GM19395 (cell line): Measurements from ENCODE around the gene SGTB.
"Not testable (repeated sequence)": the region's sequence is repeated elsewhere in the genome, so short reads cannot be mapped to it uniquely, and the experiment has no call there.

ENCODE experiments used
- ATAC-seq: cut with Tn5 transposase; IDR thresholded peaks from one replicate; pipeline ENCODE4 v1.9.1; 2021; ENCODE audit warnings: mild to moderate bottlenecking, moderate library complexity; ENCODE audit not compliant: unreplicated experiment

Gene SGTB

DNA sequence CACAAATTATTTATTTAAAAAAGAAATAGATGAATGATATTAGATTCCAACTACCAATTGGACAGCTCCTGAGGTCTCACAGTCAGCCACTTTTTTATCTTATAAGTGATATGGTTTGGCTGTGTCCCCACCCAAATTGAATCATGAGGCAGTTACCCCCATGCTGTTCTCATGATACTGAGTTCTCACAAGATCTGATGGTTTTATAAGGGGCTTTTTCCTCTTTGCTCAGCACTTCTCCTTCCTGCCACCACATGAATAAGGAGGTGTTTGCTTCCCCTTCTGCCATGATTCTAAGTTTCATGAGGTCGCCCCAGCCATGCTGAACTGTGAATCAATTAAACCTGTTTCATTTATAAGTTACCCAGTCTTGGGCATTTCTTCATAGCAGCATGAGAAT lies 13.0 kb upstream of the SGTB start:
- no peak for ATAC-seq

- not testable (repeated sequence) for ATAC-seq
Measured at GRCh38 chr5:65734196-65734775, 12.4 kb upstream of the SGTB start.

GRCh38 chr5:65732046-65732445 lies 10.1 kb upstream of the SGTB start:
- ATAC-seq: not testable (repeated sequence)

GRCh38 chr5:65730910-65731309 lies 9.0 kb upstream of the SGTB start:
- no peak for ATAC-seq

DNA sequence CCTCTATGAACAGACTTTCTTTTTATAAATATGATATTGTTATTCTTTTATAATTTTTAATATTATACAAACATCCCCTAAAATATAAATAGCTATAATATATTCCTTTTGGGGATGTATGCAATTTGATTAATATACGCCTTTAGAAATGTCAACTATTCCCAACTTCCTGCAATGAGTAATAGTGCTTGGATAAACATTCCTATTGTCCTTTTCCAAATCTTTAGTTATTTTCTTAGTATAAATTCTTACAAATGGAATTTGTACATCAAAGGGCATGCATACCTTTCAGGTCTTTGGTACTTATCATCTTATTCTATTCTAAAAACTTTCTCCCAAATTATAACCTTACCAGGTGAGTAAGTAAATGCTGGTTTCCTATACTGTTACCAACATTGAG lies 6.3 kb upstream of the SGTB start:
- ATAC-seq: no peak

GRCh38 chr5:65727491-65728156 lies 5.7 kb upstream of the SGTB start:
- no peak for ATAC-seq

GRCh38 chr5:65722575-65723403 lies 880 bp upstream of the SGTB start:
- peak; percentile 15 for ATAC-seq

DNA sequence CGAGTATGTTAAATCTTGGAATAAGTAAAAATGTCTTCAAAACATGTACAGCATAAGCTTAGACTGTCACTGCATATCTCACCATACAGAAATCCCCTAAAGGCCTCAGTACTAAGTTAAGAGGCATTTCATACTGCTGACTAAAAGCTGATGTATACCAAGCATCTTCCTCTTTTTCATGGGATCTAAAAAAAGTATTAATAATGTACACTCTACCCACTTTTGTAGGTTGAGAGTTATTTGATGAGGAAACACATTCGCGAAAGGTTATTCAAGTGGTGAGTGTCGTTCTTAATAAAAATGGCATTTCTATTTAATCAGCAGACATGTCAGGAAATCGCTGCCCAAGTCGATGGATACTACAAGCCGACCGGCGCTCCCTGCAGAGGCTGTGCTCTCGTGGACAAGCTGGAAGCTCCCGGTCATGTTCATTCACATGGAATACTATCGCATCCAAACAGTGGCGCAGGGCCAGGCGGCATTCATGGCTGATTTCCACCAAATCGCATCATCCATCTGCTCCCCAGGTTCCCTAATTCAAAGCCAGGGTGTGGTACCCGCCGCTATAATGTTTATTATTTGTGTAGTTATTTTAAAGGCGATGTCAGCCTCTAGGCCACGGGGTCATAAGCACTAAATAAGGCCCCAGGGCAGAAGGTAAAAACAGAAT lies 724 bp downstream of the SGTB start:
- peak; percentile 21 for ATAC-seq

DNA sequence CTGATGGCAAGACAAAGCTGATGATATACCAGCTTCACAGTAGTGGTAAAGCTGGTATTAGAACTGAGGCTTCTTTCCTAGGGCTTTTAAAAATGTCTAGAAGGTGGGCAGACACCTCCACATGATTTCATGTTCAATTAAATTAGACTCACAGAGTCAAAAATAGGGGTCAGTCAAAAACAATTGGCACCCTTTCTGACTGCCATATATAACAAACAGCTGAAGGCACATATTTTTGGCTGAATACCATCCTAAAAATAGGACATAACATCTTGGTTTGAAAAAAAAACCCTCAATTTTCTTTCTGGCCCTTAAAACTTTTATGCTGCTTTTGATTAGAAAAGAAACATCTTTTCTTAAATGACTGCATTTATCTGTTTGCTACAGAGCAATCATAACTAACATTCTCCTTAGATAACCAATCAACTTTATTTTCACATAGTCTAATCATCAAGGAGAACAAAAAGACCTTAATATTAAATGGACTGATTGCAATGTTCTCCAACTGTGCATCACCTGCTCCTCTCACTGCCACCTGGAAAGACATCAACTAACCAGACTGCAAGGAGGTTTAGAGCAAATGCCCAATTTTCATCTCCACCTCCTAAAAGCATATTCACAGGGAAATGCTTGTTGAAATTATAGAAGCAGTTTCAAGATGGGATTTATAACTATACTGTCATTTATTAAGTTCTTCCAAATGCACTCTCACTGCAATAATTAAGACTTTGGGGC lies 3.2 kb downstream of the SGTB start:
- no peak for ATAC-seq

- ATAC-seq: no peak
Measured at GRCh38 chr5:65708145-65708544, 13.8 kb downstream of the SGTB start.

DNA sequence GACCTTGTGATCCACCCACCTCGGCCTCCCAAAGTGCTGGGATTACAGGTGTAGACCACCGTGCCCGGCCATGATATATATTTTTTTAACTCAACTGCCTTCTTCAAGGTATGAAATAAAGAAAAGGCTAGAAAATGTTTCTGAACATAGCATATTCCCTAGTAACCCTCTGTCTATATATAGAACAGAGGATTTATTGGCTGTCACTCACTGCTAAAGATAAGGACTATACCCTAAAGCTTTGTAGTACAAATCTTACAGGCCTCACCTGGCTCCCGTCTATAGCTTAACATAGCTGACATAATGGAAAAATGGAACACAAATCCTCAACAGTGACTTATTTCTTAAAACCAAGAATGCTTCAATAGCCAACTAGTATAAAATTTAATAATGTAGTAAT lies 14.2 kb downstream of the SGTB start:
- no peak for ATAC-seq

- ATAC-seq: no peak
Measured at GRCh38 chr5:65704621-65705239, 17.2 kb downstream of the SGTB start.

GRCh38 chr5:65702036-65702435 lies 19.9 kb downstream of the SGTB start:
- ATAC-seq: no peak

GRCh38 chr5:65699338-65699737 lies 22.6 kb downstream of the SGTB start:
- peak; percentile 77 for ATAC-seq

GRCh38 chr5:65696892-65697291 lies 25.0 kb downstream of the SGTB start:
- no peak for ATAC-seq

DNA sequence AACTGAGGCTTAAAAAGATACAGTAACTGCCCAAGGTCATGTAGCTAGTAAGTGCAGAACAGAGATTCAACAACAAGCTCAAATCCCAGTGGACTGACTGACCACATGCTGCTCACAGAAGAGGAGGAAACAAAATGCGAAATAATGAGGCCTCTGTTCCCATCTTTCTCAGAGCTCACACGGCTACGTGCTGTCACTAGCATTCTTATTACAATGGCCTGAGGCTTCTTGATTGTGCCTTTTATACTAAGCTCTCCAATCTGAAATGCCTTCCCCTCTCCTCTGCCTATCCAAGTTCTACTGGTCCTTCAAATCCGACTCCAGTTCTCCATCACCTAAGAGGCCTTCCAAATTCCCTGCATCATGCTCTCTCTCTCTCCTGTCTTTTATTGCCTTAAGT lies 26.0 kb downstream of the SGTB start:
- ATAC-seq: no peak

DNA sequence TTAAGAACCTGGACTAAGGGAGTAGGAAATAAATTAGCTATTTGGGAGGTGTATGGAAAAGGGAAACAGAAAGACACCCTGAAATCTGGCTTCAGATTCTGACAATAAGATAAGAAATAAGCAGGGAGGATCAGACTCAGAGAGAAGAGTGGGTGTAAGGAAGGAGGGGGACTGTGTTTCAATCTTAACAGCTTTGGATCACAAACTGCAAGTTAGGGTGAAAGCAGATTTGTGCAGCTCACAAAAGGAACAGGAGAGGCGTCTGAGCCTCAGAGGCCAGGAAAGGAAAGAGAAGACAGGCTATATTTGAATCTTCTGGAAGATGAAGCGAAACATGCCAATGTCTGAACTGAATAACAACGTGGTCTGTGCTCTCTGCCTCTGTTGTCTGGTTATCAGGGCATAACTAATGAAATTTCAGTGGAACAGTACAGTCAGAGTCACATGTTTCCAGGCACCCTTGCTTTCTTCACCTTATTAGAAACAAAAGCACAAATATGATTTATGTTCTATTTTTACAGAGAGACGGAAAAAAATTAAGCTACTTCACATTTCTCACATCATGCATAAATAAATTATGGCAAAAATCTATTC lies 26.6 kb downstream of the SGTB start:
- no peak for ATAC-seq

GRCh38 chr5:65693121-65693520 lies 28.8 kb downstream of the SGTB start:
- ATAC-seq: no peak

- no peak for ATAC-seq
Measured at GRCh38 chr5:65682148-65682547, 39.8 kb downstream of the SGTB start.

GRCh38 chr5:65676056-65676455 lies 45.9 kb downstream of the SGTB start:
- ATAC-seq: not testable (repeated sequence)
